ENCODE data around the gene LAMTOR5.

DNA sequence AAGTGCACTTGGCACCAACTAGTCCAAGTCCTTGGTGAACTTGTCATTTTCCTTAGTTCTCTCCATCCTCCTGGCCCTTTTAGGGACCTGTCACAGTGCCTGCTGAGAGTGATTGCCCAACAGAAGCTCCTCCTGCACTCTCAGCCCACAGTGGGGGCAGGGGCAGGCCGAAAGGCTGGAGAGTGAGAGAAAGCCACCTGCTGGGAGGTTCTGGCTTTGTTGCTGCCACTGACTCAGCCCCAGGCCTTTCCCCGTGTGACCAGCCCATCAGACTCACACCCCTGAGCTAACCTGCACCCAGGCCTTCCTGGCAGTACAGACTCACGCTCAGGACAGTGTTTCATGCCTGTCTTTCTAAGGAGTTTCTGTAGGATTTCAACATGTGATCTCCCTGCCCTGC lies 26.3 kb upstream of the LAMTOR5 start:
- TF ChIP-seq, protein P1, sequence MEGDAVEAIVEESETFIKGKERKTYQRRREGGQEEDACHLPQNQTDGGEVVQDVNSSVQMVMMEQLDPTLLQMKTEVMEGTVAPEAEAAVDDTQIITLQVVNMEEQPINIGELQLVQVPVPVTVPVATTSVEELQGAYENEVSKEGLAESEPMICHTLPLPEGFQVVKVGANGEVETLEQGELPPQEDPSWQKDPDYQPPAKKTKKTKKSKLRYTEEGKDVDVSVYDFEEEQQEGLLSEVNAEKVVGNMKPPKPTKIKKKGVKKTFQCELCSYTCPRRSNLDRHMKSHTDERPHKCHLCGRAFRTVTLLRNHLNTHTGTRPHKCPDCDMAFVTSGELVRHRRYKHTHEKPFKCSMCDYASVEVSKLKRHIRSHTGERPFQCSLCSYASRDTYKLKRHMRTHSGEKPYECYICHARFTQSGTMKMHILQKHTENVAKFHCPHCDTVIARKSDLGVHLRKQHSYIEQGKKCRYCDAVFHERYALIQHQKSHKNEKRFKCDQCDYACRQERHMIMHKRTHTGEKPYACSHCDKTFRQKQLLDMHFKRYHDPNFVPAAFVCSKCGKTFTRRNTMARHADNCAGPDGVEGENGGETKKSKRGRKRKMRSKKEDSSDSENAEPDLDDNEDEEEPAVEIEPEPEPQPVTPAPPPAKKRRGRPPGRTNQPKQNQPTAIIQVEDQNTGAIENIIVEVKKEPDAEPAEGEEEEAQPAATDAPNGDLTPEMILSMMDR (conservative IDR thresholded peaks at IDR 0.05; ENCODE audit: low read depth, low read length) = no peak
- no peak for TF ChIP-seq EZH2 (IDR thresholded peaks at IDR 0.05; ENCODE audit: borderline replicate concordance, low read depth, low read length, poor library complexity, severe bottlenecking)

Data from A673 (cell line).